T-cell (primary cell): ENCODE data around the gene NDUFS5. TPM values are rescaled to one million over a fixed set of nuclear protein-coding genes. Genes with fewer than 3 reads are reported as not detected.
"Not testable (repeated sequence)": the region's sequence is repeated elsewhere in the genome, so short reads cannot be mapped to it uniquely, and the experiment has no call there.

Experiments used
- ATAC-seq, 4 experiments: fragments of 200-7000 bp in 3 of 4; fragments of 150-1000 bp in 1 of 4; cut with Tn5 transposase; replicated peaks in 1 of 4; 1 replicate in 3 of 4; 2 replicates in 1 of 4; pipeline ENCODE4 v1.10.0; 2021; ENCODE audit warnings: moderate library complexity in 3 of 4, mild to moderate bottlenecking in 2 of 4, moderate number of reproducible peaks in 1 of 4
- CTCF ChIA-PET, 2 donors: fragments of 300-600 bp; sonication (Branson Sonifier 250); formaldehyde crosslinking; loops; one replicate each; lab custom pipeline; 2022; ENCODE audit warnings: antibody characterized with exemption in 2 of 2; lab: Charles Lee
- POLR2A ChIA-PET, 2 donors: fragments of 300-600 bp; sonication (Branson Sonifier 250); formaldehyde crosslinking; loops; one replicate each; lab custom pipeline; 2022; ENCODE audit warnings: antibody characterized with exemption in 2 of 2; lab: Charles Lee
- DNase-seq, 35 experiments: peaks; one replicate each; pipeline versions ENCODE4 v3.0.0 to v3.0.0-alpha.2; 2013 to 2023
- H3K27ac ChIP-seq: one replicate; pipeline ENCODE4 v1.5.1; 2013; ENCODE audit warnings: low read length
- H3K27me3 ChIP-seq, 2 experiments: replicated peaks in 1 of 2; 1 replicate in 1 of 2; 2 replicates in 1 of 2; pipeline versions ENCODE4 v1.6.1 to v1.7.0; 2013; ENCODE audit warnings: low read length in 1 of 2, mixed read lengths in 1 of 2; ENCODE audit not compliant: control insufficient read depth in 2 of 2, insufficient read depth in 2 of 2; ENCODE audit errors: extremely low read depth in 1 of 2
- H3K36me3 ChIP-seq, 2 donors: 1 replicate in 1 of 2; 2 replicates in 1 of 2; pipeline versions ENCODE4 v1.6.1 to v1.7.0; 2013; ENCODE audit warnings: low read length in 1 of 2; ENCODE audit not compliant: control insufficient read depth in 2 of 2, insufficient read depth in 1 of 2; ENCODE audit errors: extremely low read depth in 1 of 2
- H3K4me1 ChIP-seq, 2 experiments: 1 replicate in 1 of 2; 2 replicates in 1 of 2; pipeline versions ENCODE4 v1.6.1 to v1.7.0; 2013; ENCODE audit warnings: low read length in 2 of 2, mixed read lengths in 1 of 2; ENCODE audit not compliant: insufficient read depth in 2 of 2, control insufficient read depth in 1 of 2; ENCODE audit errors: extremely low read depth in 1 of 2
- H3K4me3 ChIP-seq, 2 donors: 1 replicate in 1 of 2; 2 replicates in 1 of 2; pipeline versions ENCODE4 v1.5.1 to v1.7.0; 2013; ENCODE audit warnings: mild to moderate bottlenecking in 2 of 2, low read length in 1 of 2, moderate library complexity in 1 of 2; ENCODE audit not compliant: control insufficient read depth in 1 of 2; ENCODE audit errors: extremely low read depth in 1 of 2
- H3K9me3 ChIP-seq: 2 replicates; pipeline ENCODE4 v1.7.0; 2013
- H3K27ac Mint-ChIP-seq, 2 donors: one replicate each; pipeline ENCODE4 v1.8.0; 2020 to 2021; ENCODE audit warnings: mild to moderate bottlenecking in 2 of 2, mixed read lengths in 2 of 2
- H3K27me3 Mint-ChIP-seq, 2 donors: one replicate each; pipeline ENCODE4 v1.8.0; 2021 to 2022; ENCODE audit warnings: mixed read lengths in 2 of 2
- H3K36me3 Mint-ChIP-seq: one replicate; pipeline ENCODE4 v1.8.0; 2021; ENCODE audit warnings: mixed read lengths
- H3K4me1 Mint-ChIP-seq, 3 donors: one replicate each; pipeline ENCODE4 v1.8.0; 2020 to 2022; ENCODE audit warnings: mixed read lengths in 3 of 3, mild to moderate bottlenecking in 1 of 3
- H3K4me3 Mint-ChIP-seq, 3 donors: one replicate each; pipeline ENCODE4 v1.8.0; 2020 to 2022; ENCODE audit warnings: mild to moderate bottlenecking in 3 of 3, mixed read lengths in 3 of 3, moderate library complexity in 3 of 3
- H3K9me3 Mint-ChIP-seq, 3 donors: one replicate each; pipeline ENCODE4 v1.8.0; 2020 to 2022; ENCODE audit warnings: mixed read lengths in 3 of 3
- WGBS: methylation state at CpG from one replicate; pipeline ENCODE4 v1.1.5; 2013; ENCODE audit warnings: missing lambda C conversion rate; ENCODE audit not compliant: insufficient coverage; 5-methylcytosine and 5-hydroxymethylcytosine counted together
- total RNA-seq, 35 experiments: library from RNA in 6 of 35; stranded (reverse) in 6 of 35; fragments of 120-200 nt in 1 of 35; gene quantifications; one replicate each; pipeline versions ENCODE4 v1.2.1 to v1.2.4 and lab custom pipeline; 2013 to 2026

NDUFS5 gene
- 100 to 1,000 TPM in 3 of 5 donors, 10 to 100 TPM in 2; 95.3 to 120 (median 101) TPM for total RNA-seq
- 218 TPM for total RNA-seq (2013)
- total RNA-seq (lab: John Stamatoyannopoulos, UW), result 46.3 to 120 (median 58.2) reads per million in 29 experiments

DNA sequence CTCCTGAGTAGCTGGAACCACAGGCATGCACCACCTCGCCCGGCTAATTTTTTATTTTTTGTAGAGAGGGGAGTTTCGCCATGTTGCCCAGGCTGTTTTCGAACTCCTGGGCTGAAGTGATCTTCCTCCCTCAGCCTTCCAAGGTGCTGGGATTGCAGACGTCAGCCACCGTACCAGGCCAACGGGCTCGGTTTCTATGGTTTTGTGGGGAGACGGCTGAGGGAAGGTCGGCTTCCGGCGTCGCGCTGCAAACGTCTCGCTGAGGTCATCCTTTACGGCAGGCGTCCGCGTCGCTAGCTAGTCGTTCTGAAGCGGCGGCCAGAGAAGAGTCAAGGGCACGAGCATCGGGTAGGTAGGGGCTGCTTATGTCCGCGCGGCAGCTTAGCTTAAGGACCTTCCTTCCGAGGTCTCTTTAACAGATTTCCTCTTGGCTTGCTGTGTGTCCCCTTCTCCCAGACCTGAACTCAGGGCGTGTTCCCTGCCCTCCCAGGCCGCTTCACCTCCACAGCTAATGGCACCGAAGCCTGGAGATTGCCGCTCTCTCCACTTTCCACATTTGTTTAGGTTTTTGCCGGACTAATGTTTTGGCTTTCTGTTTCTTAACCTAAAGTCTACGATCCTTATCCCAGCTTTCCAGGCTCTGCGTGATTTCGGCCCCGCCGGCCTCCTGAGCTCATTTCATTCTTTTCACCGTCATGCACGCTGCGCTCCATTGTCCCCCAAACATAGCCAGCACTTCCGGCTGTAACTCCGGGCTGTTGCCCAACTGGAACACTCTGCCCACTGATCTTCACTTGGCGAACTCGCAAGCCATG is at the start of gene NDUFS5:
NDUFS5 (plus strand) TSS at position 300 of the 815 bp plus-strand sequence. CDS start 2,375 bp downstream, outside the sequence.
- CTCF ChIA-PET, result interaction anchor here in 1 of 2 donors (0.6 to 1.4 kb wide), 6 partner anchors 34 to 232 kb away, joined by 3 to 9 read pairs (median 4); no protein-coding TSS in a partner anchor
- ATAC-seq, result peak; percentile 91 to 97 (median 92)
- POLR2A ChIA-PET, result interaction anchor here (0.5 to 1.7 kb wide), 9 partner anchors 9 to 463 kb away, joined by 3 to 6 read pairs (median 3); no protein-coding TSS in a partner anchor

GRCh38 chr1:38977399-38978244 is 48.5 kb upstream of the NDUFS5 start:
- H3K4me3 ChIP-seq, result peak overlapping the region; percentile 14 to 23

More for the DNA sequence above, at the start of gene NDUFS5:
- H3K4me1 ChIP-seq, result peaks cover 4 to 30% of the 10 kb centered on the region in 2 experiments
- peak; percentile 62 to 91 (median 78) for DNase-seq
- Mint-ChIP-seq H3K4me1 (peaks cover 29 to 41% (median 38%) of the 10 kb centered on the region in 3 donors), H3K4me3 (peak within 1 kb of the TSS; percentile 96 to 97 (median 96)), H3K9me3 (no peaks in the 10 kb centered on the region), H3K27me3 (no peaks in the 10 kb centered on the region), H3K27ac (peak within 1 kb of the TSS; percentile 94 to 98), H3K36me3 (peaks cover 12% of the 10 kb centered on the region)
- H3K27ac ChIP-seq, result peak within 1 kb of the TSS; percentile 86
- 0% methylated on average over 43 of the region's 47 CpGs for WGBS
- H3K4me3 ChIP-seq, result peak within 1 kb of the TSS; percentile 77 to 100
- H3K27me3 ChIP-seq, result no peaks in the 10 kb centered on the region
- H3K9me3 ChIP-seq, result no peaks in the 10 kb centered on the region
- H3K36me3 ChIP-seq, result peaks cover 0 to 21% of the 10 kb centered on the region in 2 donors

DNA sequence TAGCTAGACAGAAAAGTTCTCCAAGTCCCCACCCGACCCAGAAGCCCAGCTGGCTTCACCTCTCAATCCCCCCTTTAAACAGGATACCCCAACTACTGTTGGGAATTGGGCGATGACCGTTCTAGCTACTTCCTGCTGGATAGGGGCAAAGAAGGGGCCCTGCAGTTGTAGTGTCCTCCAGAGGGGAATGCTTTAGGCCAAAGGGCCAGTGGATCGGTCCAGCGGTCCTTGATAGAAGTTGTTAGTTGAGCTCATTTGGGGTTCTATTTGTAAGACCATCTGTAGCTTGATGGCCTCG is 48.0 kb upstream of the NDUFS5 start:
- not testable (repeated sequence) for H3K36me3 Mint-ChIP-seq, H3K27me3 ChIP-seq, H3K36me3 ChIP-seq, ATAC-seq, H3K27me3 Mint-ChIP-seq, H3K9me3 ChIP-seq, H3K9me3 Mint-ChIP-seq, H3K4me3 ChIP-seq
- WGBS, result 90% methylated on average over 2 of the region's 6 CpGs
- Histone ChIP-seq H3K4me1 (peaks cover 4 to 21% of the 10 kb centered on the region in 2 experiments), H3K27ac (peak overlapping the region; percentile 63)
- Mint-ChIP-seq H3K4me1 (peaks cover 7 to 15% (median 11%) of the 10 kb centered on the region in 3 donors), H3K27ac (peak overlapping the region; percentile 88 to 89), H3K4me3 (peak overlapping the region; percentile 60 to 66 (median 61))
- POLR2A ChIA-PET, result interaction anchor here (0.6 to 1.4 kb wide), 3 partner anchors 15 to 48 kb away, joined by 3 to 5 read pairs (median 3); partner anchors contain the start of gene NDUFS5 (in 1 of the 2)
- CTCF ChIA-PET, result interaction anchor here in 1 of 2 donors (0.6 to 1.1 kb wide), 5 partner anchors 10 to 60 kb away, joined by 3 to 8 read pairs (median 5); partner anchors contain the start of gene NDUFS5
- peak in 24 of 35 experiments; percentile 4 to 51 (median 19) for DNase-seq

More at GRCh38 chr1:38977399-38978244, 48.5 kb upstream of the NDUFS5 start:
- DNase-seq (peak; percentile 48 to 84 (median 68)), ATAC-seq (peak; percentile 72 to 84 (median 82))
- peak overlapping the region; percentile 88 to 89 for H3K27ac Mint-ChIP-seq
- WGBS, result 10% methylated on average over 4 of the region's 12 CpGs
- ChIA-PET CTCF (interaction anchor here (0.6 to 1.1 kb wide), 7 partner anchors 11 to 1554 kb away, joined by 3 to 8 read pairs (median 5); partner anchors contain the start of genes NDUFS5 (in 1 of the 2) and ZNF684 (in 1 of the 2)), POLR2A (interaction anchor here (0.6 to 1.4 kb wide), 4 partner anchors 15 to 66 kb away, joined by 3 to 6 read pairs (median 4); partner anchors contain the start of gene NDUFS5 (in 1 of the 2))
- peaks cover 13 to 16% (median 15%) of the 10 kb centered on the region in 3 donors for H3K4me1 Mint-ChIP-seq
- H3K9me3 ChIP-seq, H3K36me3 ChIP-seq, H3K27me3 Mint-ChIP-seq, H3K27me3 ChIP-seq, H3K36me3 Mint-ChIP-seq, H3K9me3 Mint-ChIP-seq: not testable (repeated sequence)
- peak overlapping the region; percentile 60 to 66 (median 61) for H3K4me3 Mint-ChIP-seq
- peaks cover 4 to 21% of the 10 kb centered on the region in 2 experiments for H3K4me1 ChIP-seq
- peak overlapping the region; percentile 63 for H3K27ac ChIP-seq

- H3K4me3 Mint-ChIP-seq, DNase-seq, H3K27me3 Mint-ChIP-seq, H3K4me3 ChIP-seq, H3K27me3 ChIP-seq, CTCF ChIA-PET, ATAC-seq, H3K27ac Mint-ChIP-seq, H3K9me3 Mint-ChIP-seq, H3K27ac ChIP-seq, H3K9me3 ChIP-seq, H3K36me3 ChIP-seq, H3K36me3 Mint-ChIP-seq: not testable (repeated sequence)
- no CpG with 5 or more reads among the region's 1 CpG for WGBS
- H3K4me1 ChIP-seq, result peaks cover 4 to 21% of the 10 kb centered on the region in 2 experiments
- H3K4me1 Mint-ChIP-seq, result peaks cover 6 to 15% (median 11%) of the 10 kb centered on the region in 3 donors
- POLR2A ChIA-PET, result interaction anchor here in 1 of 2 donors (0.7 kb wide), 1 partner anchor 15 kb away, joined by 8 read pairs; no protein-coding TSS in a partner anchor
These were observed 46.8 kb upstream of the NDUFS5 start for GRCh38 chr1:38979380-38979779.

DNA sequence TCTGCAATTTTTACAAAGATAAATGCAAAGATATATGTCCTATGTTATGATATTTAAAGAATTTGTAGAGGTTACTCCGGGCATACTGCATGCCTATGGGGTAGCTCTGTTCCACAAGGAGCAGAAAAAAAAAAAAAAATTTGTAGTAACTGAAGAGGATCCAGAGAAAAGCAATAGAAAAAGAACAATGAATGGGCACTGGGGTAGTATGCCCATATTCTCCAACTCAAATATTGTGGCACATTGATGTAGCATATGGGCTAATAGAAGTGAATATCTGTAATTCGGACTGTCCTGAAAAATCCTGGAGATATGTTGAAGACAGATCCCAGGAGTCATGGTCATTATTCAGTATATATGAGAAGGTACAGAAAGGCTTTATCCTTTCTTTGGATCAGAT is 36.2 kb upstream of the NDUFS5 start:
- WGBS, result 60% methylated on average over 2 of the region's 2 CpGs
- peaks cover 12 to 32% of the 10 kb centered on the region in 2 experiments for H3K4me1 ChIP-seq
- no peaks in the 10 kb centered on the region for H3K27me3 ChIP-seq
- H3K36me3 ChIP-seq, result peaks cover 3 to 5% of the 10 kb centered on the region in 2 donors
- peaks cover 9% of the 10 kb centered on the region for H3K36me3 Mint-ChIP-seq
- ChIA-PET POLR2A (interaction anchor here in 1 of 2 donors (0.6 kb wide), 1 partner anchor 274 kb away, joined by 4 read pairs; no protein-coding TSS in a partner anchor), CTCF (interaction anchor here in 1 of 2 donors (0.6 to 1.0 kb wide), 2 partner anchors 9 to 1685 kb away, joined by 3 read pairs; no protein-coding TSS in a partner anchor)
- peaks cover 0 to 3% of the 10 kb centered on the region in 2 donors for H3K27me3 Mint-ChIP-seq
- H3K9me3 ChIP-seq, result no peaks in the 10 kb centered on the region
- DNase-seq (no peak), ATAC-seq (no peak)
- H3K4me3 Mint-ChIP-seq, result peak overlapping the region; percentile 79 to 87 (median 81)
- H3K4me3 ChIP-seq, result no peak overlapping the region
- H3K4me1 Mint-ChIP-seq, result peaks cover 29 to 40% (median 34%) of the 10 kb centered on the region in 3 donors
- H3K9me3 Mint-ChIP-seq, result no peaks in the 10 kb centered on the region
- peak overlapping the region; percentile 83 for H3K27ac ChIP-seq
- H3K27ac Mint-ChIP-seq, result peak overlapping the region; percentile 87 to 91
